Coronary artery (tissue), 2 donors: ENCODE data around the gene OLFML2A.
A peak's percentile ranks its signal among the peaks of the same experiment; 100 is the strongest.

Source experiments
- DNase-seq: peaks from one replicate; pipeline ENCODE4 v3.0.0-alpha.2; 2017; ENCODE audit warnings: low spot score
- H3K27ac ChIP-seq, 2 donors: fragments of 200-600 bp; sonication (generic); one replicate each; pipeline ENCODE4 v1.5.1; 2016 to 2019
- H3K4me3 ChIP-seq: fragments of 200-600 bp; sonication (generic); 2 replicates; pipeline ENCODE4 v1.5.1; 2016; ENCODE audit warnings: mild to moderate bottlenecking, moderate library complexity
- TF ChIP-seq, protein P1 (sequence below): fragments of 200-600 bp; sonication (generic); IDR thresholded peaks from one replicate; pipeline ENCODE4 v1.5.1; 2019; ENCODE audit warnings: antibody characterized with exemption

OLFML2A gene

DNA sequence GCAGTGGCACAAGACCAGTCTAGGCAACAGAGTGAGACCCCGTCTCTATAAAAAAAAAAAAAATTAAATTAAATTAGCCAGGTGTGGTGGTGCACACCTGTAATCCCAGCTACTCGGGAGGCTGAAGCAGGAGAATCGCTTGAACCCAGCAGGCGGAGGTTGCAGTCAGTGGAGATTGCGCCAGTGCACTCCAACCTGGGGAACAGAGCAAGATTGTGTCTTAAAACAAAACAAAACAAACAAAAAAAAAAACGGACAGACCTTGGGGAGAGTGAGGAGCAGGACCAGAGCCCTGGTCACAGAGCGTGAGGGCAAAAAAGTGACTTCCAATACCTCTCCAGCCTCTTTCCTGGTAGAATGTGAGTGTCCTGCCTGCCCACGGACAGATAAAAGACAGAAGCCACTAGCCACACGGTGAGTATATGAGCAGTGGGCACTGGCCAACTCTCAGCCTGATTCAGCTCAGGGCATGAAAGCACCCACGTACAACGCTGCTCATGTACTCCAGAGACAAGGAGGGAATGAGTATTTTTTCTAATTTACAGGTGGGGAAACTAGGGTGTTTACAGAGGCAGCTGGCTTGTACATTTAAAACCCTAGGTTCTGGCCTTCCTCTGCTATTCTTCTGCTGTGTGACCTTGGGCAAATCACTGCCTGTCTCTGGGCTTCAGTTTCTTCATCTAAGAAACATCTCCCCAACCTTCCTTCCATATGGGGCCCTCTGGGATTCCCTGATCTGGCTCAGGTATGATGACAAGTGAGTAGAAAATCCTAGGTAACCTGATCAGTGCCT is 1.8 kb downstream of the OLFML2A start:
- H3K4me3 ChIP-seq, result no peak overlapping the region
- DNase-seq, result no peak
- TF ChIP-seq, protein P1, sequence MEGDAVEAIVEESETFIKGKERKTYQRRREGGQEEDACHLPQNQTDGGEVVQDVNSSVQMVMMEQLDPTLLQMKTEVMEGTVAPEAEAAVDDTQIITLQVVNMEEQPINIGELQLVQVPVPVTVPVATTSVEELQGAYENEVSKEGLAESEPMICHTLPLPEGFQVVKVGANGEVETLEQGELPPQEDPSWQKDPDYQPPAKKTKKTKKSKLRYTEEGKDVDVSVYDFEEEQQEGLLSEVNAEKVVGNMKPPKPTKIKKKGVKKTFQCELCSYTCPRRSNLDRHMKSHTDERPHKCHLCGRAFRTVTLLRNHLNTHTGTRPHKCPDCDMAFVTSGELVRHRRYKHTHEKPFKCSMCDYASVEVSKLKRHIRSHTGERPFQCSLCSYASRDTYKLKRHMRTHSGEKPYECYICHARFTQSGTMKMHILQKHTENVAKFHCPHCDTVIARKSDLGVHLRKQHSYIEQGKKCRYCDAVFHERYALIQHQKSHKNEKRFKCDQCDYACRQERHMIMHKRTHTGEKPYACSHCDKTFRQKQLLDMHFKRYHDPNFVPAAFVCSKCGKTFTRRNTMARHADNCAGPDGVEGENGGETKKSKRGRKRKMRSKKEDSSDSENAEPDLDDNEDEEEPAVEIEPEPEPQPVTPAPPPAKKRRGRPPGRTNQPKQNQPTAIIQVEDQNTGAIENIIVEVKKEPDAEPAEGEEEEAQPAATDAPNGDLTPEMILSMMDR, result no peak

DNA sequence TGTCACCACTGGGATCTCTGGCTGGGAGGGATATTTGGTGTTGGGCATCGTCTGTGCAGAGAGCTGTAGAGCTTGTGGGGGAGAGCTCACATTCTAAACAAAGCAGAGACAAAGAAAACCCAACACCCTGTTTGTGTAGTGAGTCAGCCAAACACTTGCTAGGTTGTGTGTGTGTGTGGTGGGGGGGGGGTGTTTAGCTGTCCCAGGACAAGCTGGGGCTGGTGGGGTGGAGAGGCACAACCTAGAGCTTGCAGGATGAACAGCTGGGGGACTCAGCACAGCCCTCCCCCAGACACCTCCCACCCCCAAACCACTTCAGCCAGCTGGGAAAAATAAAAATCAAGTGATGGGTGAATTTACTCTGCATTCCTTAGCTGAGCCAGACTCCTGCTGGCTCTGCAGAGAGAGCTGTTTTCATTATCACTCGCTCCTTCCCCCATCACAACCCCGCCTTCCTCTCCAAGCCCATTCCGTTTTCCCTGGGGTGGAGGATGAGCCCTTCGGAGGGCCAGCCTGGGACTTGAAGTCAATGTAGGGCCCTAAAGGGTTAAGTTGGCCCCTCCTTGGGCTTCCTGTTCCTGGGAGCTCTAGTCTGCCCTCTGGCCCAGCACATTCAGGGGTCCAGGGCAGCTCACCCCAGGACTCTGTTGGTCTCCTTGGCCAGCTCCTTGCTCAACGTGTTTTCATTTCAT is 2.6 kb downstream of the OLFML2A start:
- Histone ChIP-seq H3K27ac (peak overlapping the region; percentile 3 to 85), H3K4me3 (peak overlapping the region; percentile 37)
- TF ChIP-seq, protein P1, result no peak
- DNase-seq, result no peak

More for the DNA sequence above, 1.8 kb downstream of the OLFML2A start:
- H3K27ac ChIP-seq, result peak overlapping the region; percentile 3 to 85

DNA sequence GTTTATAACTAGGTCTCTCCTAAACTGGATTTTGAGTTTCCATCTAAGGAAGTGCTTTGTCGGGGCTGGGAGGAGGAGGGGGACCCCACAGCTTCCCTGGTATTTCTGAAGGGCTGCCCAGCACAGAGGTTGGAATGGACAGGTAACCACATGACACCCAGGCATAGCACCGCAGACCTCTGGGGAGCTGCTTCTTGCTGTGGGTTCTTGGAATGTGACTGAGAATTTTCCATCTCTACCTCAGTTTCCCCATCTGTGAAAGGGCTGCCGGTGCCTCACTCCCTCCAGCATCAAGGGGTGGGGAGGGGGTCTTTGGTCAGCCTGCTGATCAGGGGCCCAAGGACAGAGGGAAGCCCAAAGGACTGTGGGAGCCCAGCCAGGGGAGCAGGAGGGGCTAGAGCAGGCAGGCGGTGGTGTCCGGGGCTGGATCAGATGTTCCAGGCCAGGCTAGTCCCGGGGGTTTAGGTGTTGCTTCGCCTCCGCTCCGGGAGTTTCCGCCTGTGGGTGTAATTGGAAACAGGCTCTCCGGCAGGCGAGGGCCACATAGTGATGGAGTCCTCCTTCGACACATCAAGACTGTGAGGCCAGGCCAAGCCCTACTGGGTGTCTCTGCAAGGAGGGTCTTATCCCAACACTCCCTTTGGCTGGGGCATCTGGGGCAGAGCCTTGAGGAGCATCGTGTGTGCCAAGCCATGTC is 3.3 kb downstream of the OLFML2A start:
- Histone ChIP-seq H3K27ac (peak overlapping the region in 1 of 2 donors; percentile 85), H3K4me3 (peak overlapping the region; percentile 37)
- DNase-seq, result no peak
- TF ChIP-seq, protein P1, result no peak

DNA sequence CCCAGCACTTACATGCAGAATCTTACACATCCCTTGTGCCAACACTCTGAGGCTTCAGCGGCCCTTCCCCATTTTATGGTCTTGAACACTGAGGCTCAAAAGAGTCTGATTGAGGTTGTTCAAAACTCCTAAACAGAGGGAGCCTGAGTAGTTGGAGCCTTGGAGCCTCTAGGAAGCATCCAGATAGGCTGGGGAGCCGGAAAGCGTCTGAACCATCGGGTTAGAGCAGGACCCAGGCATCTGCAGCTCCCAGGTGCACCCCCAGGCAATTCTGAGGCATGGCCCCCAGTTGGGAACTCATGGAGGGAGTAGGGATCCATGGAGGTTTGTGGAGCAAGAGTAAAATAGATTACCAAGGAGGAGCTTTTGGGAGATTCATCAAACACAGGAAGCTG is 3.8 kb downstream of the OLFML2A start:
- Histone ChIP-seq H3K27ac (peak overlapping the region in 1 of 2 donors; percentile 85), H3K4me3 (no peak overlapping the region)
- DNase-seq, result no peak
- TF ChIP-seq, protein P1, result no peak

DNA sequence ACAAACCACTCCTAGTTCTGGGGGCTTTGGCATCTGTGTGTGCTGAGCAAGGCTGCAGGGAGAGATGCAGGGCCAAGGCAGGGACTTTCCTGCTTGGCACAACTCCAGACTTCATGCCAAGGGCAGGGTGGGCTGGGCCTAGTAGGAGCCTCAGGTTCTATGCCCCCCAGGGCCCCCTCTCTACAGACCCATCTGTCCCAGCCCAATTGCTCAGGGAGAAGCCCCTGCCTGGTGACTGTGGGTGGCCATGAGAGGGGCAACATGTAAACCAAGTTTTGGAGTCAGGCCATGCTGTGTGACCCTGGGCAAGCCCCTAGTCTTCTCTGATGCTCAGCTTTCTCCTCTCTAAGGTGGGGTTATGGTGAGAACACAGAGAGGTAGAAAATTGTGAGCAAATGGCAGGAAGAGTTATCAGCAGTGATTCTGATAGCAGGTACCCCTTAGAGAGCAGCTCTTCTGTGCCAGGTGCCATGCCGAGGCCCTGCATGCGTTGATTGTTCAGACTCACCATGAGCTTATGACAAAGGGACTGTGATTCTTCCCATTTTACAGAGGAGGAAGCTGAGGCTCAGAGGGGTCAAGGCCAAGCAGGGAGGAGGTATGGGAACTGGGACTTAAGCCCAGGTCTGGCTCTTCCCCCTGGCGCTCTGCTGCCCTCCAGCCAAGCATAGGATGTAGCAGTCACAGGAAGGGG is 5.2 kb downstream of the OLFML2A start:
- Histone ChIP-seq H3K4me3 (no peak overlapping the region), H3K27ac (peak overlapping the region in 1 of 2 donors; percentile 70)
- no peak for DNase-seq
- TF ChIP-seq, protein P1, result no peak

DNA sequence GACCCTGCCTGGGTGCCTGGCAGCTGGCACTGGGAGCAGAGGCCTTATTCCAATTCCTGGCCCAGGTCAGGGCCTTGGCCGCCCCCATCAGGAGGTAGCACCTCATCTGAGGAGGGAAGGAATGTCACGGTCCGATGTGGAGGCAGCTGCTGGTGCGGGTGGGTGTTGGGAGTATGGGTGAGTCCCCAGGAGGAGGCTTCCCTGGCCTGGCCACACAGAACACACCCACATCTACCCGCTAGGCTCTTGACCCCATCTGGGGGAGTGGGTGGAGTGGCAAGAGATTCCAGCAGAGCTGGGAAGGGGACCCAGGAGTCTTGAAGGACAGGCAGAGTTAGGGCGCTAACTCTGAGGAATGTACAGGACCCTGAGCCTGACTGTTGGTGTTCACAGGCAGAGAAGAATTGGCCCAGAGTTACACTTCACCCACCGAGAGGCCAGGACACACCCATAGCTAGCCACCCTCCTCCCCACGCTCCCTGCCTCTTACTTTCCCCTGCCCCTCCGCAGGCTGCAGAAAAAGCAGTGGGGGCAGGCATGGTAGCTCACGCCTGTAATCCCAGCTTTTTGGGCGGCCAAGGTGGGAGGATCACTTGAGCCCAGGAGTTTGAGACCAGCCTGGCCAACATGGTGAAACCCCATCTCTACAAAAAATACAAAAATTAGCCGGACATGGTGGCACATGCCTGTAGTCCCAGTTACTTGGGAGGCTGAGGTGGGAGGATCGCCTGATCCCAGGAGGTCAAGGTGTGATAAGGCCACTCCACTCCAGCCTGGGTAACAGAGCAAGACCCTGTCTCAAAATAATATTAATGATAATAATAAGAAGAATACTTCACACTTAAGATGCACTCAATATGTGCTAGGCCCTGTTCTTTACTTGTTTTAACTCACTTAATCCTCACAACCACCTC is 6.0 kb downstream of the OLFML2A start:
- no peak overlapping the region for H3K4me3 ChIP-seq
- TF ChIP-seq, protein P1, result no peak
- DNase-seq, result peak; percentile 72
- peak overlapping the region in 1 of 2 donors; percentile 70 for H3K27ac ChIP-seq
